GM18868 (cell line): ENCODE data around the gene CLASP1.
A peak's percentile ranks its signal among the peaks of the same experiment; 100 is the strongest.
"Not testable (repeated sequence)": the region's sequence is repeated elsewhere in the genome, so short reads cannot be mapped to it uniquely, and the experiment has no call there.

Experiments
- ATAC-seq: cut with Tn5 transposase; IDR thresholded peaks from one replicate; pipeline ENCODE4 v1.9.1; 2021; ENCODE audit warnings: mild to moderate bottlenecking, moderate library complexity; ENCODE audit not compliant: unreplicated experiment

Gene CLASP1

DNA sequence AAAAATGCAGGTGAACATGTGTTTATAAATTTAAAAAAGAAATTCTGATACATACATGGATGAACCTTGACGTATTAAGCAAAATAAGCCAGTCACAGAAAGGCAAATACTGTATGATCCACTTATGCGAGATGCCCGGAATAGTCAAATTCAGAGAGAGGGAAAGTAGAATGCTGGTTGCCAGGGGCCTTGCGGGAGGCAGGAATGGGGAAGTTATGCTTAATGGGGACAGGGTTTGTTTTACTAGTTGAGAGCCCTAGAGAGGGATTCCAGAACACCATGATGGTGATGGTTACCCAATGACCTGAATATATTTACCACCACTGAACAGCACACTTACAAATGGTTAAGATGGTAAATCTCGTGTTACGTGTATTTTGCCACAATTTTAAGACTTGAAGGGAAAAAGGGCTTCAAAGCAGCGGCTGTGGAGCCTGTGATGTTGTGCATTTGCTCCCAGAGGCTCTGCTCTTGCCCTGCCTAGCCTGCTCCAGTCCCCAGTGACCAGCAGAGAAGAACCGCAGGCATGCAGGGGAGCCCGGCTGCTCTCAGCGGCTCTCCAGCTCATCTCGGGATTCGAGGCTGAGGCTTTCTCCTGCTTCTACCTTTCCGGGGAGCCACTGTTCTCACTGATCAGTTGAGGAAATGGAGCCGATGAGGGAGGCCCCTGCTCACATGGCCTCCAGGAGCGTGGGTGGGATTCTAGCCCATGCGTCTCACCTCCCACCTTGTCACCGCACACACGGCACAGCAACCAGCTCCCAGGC, 312.6 kb downstream of the CLASP1 start:
- ATAC-seq = no peak

DNA sequence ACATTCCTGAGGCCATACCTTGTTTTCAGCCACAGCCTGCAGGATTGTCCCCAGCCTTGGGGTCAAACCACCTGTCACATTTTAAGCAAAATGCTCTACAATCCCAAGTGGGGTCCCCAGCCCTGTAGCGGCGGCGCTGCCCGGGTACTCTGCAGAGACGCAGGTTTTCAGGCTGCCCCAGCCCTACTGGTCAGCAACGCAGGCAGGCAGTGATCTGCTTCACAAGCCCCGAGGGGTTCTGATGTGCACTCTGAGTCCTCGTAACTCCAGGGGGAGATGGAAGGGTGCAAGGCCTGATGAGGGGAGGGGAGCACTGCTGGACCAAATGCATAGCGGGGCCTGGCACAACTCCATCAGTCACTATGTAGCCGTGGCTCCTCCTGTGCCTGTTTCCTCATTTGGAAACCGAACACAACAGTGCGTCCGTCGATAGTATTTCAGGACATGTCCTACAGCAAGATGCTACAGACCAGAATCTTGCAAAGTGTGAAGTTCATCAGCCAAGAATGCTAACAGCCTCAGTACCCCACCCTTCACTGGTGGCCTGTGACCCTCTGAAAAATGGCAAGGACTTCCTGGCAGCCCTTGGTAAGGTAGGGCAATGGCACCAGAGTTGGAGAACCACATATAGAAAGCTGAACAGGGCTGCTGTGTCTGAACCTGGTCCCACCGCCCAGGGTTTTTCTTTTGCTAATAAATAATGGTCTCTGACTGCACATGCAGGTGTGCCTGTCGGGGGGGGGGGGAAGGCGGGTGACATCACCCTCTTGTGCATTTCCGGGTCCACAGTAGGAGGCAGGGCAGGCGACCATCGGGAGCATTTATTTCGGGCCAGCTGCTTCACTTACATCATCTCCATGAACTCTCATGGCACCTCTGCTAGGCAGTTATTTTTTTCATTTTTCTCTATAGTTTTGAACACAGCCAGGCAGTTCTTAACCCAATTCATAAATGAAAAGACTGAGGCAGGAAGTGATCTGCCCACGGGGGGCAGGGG, 313.7 kb downstream of the CLASP1 start:
- ATAC-seq = no peak

DNA sequence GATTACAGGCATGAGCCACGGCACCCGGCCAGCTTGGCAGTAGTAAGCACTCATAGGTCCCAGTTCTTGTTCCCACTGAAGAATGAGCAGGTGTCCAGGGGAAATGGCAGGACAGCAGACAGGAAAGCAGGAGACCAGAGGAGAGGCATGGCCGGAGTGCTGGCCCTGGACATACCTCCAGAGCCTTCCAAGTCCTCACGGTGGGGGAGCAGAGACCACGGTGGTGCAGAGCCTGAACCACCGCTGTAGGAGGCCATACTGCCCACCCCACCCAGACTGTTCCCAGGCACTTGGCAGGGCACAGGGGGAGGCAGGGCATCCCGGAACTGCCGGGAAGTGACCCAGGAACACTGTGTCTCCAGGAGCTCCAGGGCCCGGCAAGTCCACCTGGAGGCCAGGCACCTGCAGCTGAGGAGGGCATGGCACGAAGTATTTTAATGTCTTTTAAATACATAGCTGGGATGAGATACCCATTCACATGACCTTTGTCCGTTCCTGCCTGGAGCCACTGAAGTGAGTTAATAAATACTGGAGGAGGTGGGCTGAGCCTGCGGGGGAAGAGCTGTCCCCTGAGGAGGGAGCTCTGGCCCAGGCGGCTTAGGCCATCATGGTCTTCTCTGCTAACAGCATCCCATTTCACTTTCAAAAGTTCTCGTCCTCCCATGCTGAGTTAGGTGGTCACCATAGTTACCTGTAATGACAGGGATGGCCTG, 314.5 kb downstream of the CLASP1 start:
- no peak for ATAC-seq

DNA sequence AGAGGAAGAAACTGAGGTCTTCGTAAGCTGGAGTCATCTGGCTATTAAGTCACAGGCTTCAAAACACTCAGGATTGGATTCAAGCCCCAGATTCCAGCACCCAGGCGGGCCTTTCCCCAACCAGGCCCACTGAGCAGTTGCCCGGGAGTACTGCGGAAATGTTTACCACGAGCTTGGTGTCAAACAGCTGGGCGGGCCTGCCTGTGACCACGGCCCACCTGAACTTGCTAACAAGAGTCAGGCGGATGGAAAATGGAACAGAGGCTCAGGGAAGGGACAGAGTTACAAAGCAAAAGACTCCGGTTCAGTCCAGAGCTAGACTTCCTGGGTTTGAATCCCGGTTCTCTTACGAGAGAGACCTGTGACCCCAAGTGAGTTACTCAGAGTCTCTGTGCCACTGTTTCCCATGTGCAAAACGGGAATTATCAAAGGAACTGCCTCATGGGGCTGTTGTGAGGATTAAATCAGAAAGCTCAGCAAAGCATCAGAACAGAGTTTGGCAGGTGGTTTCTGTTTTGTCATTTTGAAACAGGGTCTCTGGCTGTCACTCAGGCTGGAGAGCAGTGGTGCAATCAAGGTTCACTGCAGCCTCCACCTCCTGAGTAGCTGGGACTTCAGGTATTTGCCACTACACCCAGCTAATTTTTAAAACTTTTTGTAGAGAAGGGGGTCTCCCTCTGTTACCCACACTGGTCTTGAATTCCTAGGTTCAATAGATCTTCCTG, 315.3 kb downstream of the CLASP1 start:
- ATAC-seq = peak; percentile 97

DNA sequence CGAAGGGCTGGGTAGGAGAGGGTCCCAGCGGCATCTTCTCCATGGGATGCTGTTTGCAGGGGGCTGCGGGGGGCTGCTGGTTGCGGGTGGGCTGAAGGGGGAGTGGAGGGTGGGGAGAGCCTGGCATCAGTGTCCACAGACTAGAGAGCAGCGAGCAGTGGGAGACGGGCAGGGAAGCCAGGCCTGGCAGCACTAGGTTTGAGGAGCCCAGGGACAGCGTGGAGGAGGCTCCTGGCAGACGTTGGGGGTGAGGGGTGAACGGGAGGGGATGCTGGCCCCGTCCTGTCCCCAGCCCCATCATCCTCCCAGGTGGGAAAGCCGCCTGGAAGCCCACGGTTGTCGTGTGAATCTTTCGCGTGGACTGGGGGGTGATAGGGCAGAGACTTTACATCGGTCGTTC, 316.0 kb downstream of the CLASP1 start:
- ATAC-seq = no peak

DNA sequence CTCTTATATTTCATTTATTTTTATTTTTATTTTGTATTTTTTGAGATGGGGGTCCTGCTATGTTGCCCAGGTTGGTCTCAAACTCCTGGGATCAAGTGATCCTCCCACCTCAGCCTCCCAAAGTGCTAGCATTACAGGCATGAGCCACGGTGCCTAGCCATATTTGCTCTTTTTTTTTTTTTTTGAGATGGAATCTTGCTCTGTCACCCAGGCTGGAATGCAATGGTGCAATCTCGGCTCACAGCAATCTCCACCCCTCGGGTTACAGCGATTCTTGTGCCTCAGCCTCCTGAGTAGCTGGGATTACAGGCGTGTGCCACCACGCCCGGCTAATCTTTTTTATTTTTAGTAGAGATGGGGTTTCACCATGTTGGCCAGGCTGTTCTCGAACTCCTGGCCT, 317.9 kb downstream of the CLASP1 start:
- ATAC-seq = not testable (repeated sequence)

DNA sequence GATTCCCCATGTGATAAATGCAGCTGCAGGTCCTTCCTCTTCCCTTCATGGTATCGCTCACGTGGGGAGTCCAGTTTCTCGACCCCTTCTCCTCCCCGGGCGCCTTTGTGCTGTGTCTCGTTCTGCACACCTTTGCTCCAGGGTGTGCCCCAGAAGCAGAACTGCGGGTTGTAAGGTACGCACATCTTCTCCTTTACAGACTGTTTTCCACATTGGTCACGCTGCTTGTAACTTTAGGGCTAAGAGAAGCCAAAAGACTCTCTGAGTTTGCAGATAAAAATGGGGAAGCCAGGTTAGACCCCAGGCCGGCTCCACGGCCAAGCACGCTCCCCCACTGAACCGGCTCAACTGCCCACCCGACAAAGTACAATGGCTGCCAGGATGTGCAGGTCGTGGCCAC, 318.3 kb downstream of the CLASP1 start:
- ATAC-seq = no peak

DNA sequence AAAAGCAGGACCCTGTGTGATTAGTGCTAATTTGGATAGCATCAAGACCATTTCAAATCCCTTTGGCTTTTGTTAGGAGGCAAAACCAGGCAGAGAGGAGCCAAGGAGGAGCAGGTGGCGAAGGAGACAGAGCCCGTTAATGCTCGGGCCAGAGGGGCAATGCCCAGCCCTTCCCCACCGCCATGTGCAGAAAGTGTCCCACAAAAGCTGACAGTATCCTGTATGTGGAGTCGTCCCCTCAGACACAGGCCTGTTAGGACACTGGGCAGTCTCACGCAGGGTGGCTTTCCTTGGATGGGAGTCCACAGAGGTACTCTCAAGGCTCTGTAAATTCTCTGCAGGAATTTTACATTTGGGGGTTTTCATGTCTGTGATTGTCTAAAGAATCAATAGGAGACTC, 319.5 kb downstream of the CLASP1 start:
- no peak for ATAC-seq

DNA sequence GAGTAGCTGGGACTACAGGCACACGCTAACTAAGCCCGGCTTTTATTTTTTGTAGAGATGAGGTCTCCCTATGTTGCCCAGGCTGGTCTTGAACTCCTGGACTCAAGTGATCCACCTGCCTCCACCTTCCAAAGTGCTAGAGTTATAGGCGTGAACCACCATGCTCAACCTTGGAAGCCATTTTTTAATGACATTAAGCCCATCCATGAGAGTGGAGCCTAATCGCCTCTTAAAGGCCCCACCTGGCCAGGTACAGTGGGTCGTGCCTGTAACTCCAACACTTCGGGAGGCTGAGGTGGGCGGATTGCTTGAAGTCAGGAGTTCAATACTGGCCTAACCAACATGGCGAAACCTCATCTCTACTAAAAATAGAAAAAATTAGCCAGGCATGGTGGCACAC, 322.6 kb downstream of the CLASP1 start:
- no peak for ATAC-seq

DNA sequence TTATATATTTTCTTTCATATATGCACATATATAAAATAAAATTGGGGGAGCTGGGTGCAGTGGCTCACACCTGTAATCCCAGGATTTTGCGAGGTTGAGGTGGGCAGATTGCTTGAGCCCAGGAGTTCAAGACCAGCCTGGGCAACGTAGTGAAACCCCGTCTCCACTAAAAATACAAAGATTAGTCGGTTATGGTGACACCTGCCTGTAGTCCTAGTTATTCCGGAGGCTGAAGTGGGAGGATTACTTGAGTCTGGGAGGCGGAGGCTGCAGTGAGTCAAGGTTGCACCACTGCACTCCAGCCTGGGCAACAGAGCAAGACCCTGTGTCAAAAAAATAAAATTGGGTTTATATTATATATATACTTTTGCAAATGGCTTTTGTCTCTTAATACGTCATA, 324.7 kb downstream of the CLASP1 start:
- no peak for ATAC-seq

DNA sequence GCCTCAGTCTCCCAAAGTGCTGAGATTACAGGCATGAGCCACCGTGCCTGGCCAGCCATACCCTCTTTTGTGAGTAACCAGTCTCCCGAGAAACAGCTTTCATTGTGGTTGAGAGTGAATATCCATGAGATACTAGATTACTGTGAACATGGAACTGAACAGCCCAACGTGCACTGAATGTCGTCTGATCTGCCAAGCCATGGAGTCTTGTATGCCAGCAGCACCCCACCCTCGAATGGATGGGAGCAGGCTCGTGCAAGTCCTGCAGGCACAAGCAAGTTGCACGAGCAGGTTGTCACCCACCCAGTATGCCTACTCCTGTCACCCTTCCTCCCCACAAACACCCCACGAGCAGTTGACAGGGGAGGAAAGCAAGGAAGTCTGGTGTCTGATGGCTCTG, 327.8 kb downstream of the CLASP1 start:
- ATAC-seq = no peak

DNA sequence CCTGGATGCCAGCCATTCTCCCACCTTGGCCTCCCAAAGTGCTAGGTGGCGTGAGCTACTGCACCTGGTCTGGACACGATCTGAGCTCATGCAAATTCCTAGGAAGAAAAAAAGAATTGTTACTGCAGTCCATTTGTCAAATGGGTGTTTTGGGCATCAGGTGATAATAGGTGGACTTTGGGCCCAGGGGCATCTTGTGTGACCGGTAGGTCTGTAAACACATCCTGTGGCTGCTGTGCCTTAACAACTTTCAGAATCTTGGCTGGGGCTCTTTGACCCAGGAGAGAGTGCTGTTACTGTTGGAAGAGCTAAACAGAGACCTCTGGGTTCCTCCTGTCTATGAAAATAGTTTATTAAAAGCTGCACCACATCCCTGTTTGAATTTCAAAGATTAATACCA, 329.3 kb downstream of the CLASP1 start:
- ATAC-seq = no peak

DNA sequence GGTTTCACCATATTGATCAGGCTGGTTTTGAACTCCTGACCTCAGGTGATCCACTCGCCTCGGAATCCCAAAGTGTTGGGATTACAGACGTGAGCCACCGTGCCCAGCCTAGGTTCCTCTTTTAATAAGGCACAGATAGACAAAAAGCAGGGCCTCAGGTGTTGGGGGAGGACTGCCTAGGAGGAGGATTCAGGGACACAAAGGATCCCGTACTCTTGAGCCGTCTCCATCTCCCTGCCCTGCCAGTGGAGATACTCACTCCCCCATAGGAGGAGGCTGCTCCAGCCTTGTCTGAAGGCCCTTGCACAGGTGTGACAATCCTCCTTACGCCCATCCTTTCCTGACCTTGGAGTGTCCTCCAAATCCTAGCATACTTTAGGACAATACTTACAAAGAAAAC, 332.3 kb downstream of the CLASP1 start:
- no peak for ATAC-seq

DNA sequence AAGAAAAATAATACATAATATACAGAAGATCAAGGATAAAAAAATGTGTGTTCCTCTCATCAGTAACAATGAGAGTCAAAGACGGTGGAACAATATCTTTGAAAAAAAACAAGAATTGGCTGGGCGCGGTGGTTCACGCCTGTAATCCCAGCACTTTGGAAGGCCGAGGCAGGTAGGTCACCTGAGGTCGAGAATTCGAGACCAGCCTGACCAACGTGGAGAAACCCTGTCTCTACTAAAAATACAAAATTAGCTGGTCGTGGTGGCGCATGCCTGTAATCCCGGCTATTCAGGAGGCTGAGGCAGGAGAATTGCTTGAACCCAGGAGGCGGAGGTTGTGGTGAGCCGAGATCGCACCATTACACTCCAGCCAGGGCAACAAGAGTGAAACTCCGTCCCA, 335.6 kb downstream of the CLASP1 start:
- ATAC-seq = not testable (repeated sequence)

DNA sequence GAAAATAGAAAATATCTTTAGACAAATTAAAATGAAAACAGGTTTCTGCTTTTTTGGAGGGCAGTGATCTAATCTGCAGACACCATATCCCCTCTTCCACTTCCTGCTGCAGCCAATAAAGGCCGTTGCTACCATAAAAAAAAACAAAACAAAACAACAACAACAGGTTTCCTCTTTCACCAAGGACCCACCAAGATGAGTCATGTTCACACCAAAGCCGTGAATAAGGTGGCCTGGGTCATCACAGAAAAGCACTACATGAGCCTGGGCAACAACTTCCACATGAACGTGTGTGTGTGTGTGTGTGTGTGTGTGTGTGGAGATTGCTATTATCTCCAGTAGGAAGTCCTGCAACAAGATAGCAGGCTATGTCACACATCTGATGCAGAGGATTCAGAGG, 339.5 kb downstream of the CLASP1 start:
- ATAC-seq = peak; percentile 90

DNA sequence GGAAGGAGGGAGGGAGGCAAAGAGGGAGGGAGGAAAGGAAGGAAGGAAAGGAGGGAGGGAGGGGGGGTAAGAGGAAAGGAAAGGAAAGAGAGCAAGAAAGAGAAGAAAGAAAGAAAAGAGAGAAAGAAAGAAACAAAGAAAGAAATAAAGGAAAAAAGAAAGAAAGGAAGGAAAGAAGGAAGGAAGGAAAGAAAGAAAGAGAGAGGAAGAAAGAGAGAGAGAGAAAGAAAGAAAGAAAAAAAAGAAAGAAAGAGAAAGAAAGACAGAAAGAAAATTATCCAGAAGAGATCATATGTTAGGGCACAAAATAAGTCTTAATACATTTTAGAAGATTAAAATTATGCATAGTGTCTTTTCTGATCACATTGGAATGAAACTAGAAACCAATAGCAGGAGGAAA, 339.9 kb downstream of the CLASP1 start:
- no peak for ATAC-seq

DNA sequence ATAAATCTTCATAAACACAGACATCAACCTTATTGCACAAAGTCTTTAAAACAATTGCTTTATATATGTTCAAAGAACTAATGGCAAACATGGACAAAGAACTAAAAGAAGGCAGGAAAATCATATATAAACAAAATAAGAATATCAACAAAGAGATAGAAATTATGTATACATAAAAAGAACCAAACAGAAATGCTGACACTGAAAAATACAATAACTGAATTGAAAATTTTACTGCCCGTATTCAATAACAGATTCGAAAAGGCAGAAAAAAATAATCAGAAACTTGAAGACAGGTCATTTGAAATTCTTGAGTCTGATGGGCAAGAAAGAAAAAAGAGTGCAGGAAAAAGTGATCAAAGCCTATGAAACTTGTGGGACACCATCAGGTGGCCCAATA, 342.2 kb downstream of the CLASP1 start:
- ATAC-seq = no peak

DNA sequence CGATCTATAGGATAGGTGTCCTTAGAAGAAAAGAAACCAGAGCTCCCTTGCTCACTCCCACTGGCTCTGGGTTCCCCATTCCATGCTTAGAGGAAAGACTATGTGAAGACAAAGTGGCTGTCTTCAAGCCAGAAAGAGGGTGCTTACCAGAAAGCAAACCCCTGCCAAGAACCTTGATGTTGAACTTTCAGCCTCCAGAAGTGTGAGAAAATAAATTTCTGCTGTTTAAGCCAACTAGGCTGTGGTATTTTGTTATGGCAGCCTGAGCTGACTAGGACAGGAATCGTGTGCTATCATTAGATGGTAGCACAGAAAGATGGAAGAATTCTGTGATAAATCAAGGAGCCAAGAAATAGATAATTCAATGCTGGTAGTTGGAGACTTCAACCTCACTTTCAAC, 344.3 kb downstream of the CLASP1 start:
- ATAC-seq = no peak

DNA sequence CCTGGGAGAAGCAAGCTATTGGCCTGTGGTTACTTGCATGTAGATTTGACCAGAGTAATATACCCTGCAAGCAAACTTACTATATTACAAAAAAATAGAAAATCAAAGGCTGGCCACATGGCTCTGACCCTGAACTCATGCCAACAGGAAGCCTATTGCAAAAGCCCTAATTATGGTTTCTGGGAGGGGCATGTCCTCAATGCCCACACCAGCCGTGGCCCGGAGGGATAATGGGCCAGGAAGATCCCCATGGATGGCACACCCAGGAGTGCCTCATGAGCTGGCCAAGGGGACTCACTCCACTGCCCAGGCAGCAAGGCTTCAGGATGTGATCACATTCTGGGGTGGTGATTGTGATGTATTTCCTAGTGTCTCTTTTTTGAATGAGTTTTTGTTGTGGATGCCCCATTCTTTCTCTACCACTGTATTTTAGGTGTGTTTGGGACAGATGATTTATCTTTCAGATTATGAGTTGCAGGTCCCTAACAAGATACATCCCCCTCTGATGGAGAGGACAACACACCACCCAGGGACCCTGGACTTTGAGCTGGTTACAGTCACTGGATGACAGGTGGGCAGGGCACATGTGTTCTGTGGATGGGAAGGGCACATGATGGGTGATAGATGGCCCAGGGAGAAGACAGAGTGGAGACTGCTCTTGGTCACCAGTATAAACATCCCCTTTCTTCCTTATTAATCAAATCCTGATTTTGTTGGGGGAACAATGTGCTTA, 345.6 kb downstream of the CLASP1 start:
- ATAC-seq = no peak

DNA sequence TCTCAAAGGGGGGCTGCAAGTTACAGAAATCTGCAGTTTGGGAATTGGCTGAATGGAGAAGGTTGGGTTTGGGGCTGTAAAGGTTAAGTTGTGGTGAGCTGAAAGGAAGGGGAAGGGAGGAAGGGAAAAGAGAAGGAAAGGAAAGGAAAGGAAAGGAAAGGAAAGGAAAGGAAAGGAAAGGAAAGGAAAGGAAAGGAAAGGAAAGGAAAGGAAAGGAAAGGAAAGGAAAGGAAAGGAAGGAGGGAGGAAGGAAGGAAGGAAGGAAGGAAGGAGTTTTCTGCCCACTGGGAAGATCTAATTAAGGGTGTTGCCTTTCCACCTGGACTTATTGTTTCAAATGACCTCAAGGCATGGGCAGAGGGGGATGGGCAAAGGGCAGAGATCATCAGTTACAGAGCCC, 348.1 kb downstream of the CLASP1 start:
- not testable (repeated sequence) for ATAC-seq
